ENCODE measurements around the gene MARCHF7. TPM values are rescaled to one million over a fixed set of nuclear protein-coding genes. Genes with fewer than 3 reads are reported as not detected.
"Not testable (repeated sequence)": the region's sequence is repeated elsewhere in the genome, so short reads cannot be mapped to it uniquely, and the experiment has no call there.

Gene MARCHF7, protein sequence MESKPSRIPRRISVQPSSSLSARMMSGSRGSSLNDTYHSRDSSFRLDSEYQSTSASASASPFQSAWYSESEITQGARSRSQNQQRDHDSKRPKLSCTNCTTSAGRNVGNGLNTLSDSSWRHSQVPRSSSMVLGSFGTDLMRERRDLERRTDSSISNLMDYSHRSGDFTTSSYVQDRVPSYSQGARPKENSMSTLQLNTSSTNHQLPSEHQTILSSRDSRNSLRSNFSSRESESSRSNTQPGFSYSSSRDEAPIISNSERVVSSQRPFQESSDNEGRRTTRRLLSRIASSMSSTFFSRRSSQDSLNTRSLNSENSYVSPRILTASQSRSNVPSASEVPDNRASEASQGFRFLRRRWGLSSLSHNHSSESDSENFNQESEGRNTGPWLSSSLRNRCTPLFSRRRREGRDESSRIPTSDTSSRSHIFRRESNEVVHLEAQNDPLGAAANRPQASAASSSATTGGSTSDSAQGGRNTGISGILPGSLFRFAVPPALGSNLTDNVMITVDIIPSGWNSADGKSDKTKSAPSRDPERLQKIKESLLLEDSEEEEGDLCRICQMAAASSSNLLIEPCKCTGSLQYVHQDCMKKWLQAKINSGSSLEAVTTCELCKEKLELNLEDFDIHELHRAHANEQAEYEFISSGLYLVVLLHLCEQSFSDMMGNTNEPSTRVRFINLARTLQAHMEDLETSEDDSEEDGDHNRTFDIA
- total RNA-seq = 153 and 166 TPM in 2 replicates
- polyA plus RNA-seq = 58.8 and 71.2 TPM in 2 replicates

DNA sequence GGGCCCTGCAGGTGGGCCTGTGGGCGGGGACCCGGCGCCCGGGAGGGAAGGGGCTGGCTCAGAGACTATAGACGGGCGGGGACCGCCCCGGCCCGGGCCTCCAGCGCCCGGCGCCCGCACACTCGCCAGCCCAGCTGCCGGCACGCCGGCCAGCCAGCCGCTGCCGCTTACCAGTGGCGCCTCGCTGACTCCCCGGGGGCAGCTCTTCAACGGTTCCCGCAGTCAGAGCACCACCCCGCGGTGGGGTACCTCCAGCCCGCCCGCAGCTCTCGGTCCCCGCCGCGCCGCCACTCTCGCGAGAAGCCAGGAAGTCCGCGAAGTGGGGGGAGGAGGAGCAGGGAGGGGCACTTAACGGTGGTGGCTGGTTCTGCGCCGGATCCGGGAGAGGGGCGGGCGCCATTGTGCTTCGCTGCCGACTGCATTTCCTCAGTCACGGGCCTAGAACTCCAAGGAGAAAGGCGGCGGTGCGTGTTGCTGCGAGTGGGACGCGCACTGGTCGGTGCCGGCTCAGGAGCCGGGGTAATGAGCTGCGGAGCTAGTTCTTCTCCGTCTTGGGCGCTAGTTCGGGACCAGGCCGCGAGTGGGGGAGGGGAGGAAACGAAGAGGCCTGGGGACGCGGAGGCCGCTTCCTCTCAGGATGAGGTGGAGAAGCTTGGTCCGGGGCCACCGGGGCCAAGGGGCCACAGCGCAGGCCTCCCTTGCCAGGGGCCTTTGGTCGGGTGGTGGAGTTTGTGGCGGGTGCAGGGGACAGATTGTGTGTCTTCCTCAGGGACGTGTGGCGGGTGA is at the start of gene MARCHF7:
Gene MARCHF7, plus strand, starts transcription at position 364 of the 786 bp plus-strand sequence. CDS start 16,517 bp downstream, outside the sequence.
- H4K20me1 ChIP-seq (ENCODE audit: insufficient read depth, poor library complexity, severe bottlenecking) = peaks cover 43% of the 10 kb centered on the region
- peak; percentile 97 for DNase-seq (ENCODE audit: low spot score)
- H3K27me3 ChIP-seq = no peaks in the 10 kb centered on the region
- H3K4me1 ChIP-seq (ENCODE audit: insufficient read depth) = peaks cover 21% of the 10 kb centered on the region
- H3K79me2 ChIP-seq = peaks cover 49% of the 10 kb centered on the region
- no peaks in the 10 kb centered on the region for H3K36me3 ChIP-seq (replicated peaks; ENCODE audit: insufficient read depth, low read depth)
- H3K9me3 ChIP-seq (ENCODE audit: low read depth) = no peaks in the 10 kb centered on the region
- H3K27ac ChIP-seq = peak within 1 kb of the TSS; percentile 99
- peak within 1 kb of the TSS; percentile 78 for H3K4me2 ChIP-seq
- H2AFZ ChIP-seq = peak within 1 kb of the TSS; percentile 82
- no peaks in the 10 kb centered on the region for H3K9me2 ChIP-seq (replicated peaks; ENCODE audit: insufficient read depth)
- H3K4me3 ChIP-seq = peak within 1 kb of the TSS; percentile 96
- TF ChIP-seq, protein P1, sequence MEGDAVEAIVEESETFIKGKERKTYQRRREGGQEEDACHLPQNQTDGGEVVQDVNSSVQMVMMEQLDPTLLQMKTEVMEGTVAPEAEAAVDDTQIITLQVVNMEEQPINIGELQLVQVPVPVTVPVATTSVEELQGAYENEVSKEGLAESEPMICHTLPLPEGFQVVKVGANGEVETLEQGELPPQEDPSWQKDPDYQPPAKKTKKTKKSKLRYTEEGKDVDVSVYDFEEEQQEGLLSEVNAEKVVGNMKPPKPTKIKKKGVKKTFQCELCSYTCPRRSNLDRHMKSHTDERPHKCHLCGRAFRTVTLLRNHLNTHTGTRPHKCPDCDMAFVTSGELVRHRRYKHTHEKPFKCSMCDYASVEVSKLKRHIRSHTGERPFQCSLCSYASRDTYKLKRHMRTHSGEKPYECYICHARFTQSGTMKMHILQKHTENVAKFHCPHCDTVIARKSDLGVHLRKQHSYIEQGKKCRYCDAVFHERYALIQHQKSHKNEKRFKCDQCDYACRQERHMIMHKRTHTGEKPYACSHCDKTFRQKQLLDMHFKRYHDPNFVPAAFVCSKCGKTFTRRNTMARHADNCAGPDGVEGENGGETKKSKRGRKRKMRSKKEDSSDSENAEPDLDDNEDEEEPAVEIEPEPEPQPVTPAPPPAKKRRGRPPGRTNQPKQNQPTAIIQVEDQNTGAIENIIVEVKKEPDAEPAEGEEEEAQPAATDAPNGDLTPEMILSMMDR (IDR thresholded peaks at IDR 0.05; ENCODE audit: poor library complexity) = peak; percentile 74
- TF ChIP-seq EZH2phosphoT487 (IDR thresholded peaks at IDR 0.05; ENCODE audit: low read depth, severe bottlenecking, unreplicated experiment) (no peak), EZH2 (IDR thresholded peaks at IDR 0.05; ENCODE audit: borderline replicate concordance) (no peak)
- 2% methylated on average over 62 of the region's 72 CpGs for WGBS (ENCODE audit: low lambda C conversion rate, missing lambda C conversion rate)

DNA sequence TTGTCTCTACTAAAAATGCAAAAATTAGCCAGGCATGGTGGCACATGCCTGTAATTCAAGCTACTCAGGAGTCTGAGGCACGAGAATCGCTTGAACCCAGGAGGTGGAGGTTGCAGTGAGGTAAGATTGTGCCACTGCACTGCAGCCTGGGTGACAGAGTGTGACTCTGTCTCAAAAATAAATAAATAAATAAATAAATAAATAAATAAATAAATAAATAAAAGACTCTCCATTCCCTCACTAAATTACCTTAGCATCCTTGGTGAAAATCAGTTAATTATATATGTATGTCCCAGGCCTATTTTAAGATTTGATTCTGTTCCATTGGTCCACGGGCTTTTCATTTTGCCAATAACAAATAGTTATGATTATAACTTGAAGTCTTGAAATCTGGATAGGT is 44.9 kb upstream of the MARCHF7 start:
- H3K36me3 ChIP-seq (replicated peaks; ENCODE audit: insufficient read depth, low read depth); H3K4me2 ChIP-seq; H3K4me1 ChIP-seq (ENCODE audit: insufficient read depth); H3K9me3 ChIP-seq (ENCODE audit: low read depth); H2AFZ ChIP-seq; H4K20me1 ChIP-seq (ENCODE audit: insufficient read depth, poor library complexity, severe bottlenecking); H3K9me2 ChIP-seq (replicated peaks; ENCODE audit: insufficient read depth); H3K79me2 ChIP-seq; H3K27me3 ChIP-seq; H3K4me3 ChIP-seq; DNase-seq (ENCODE audit: low spot score); H3K27ac ChIP-seq: not testable (repeated sequence)
- 98% methylated on average over 3 of the region's 3 CpGs for WGBS (ENCODE audit: low lambda C conversion rate, missing lambda C conversion rate)

DNA sequence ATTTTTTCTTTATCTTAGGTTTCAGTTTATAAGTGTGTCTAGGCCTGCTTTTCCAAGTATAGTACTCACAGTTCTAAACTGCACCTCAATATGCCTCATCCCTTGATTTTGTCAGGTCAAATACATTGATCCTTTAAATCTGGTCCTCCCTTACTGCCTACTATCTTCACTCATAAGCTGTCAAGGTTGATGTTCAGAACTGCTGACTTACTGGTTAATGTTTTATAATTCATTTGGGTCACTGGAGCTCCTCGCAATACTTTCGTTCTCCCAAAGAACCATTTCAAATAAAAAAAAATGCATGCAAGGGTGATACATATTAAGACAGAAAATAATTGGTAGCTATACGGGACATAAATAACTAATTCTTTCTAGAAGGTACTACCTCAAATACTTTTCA is 41.3 kb upstream of the MARCHF7 start:
- H3K4me3 ChIP-seq = no peak overlapping the region
- WGBS (ENCODE audit: low lambda C conversion rate, missing lambda C conversion rate) = 88% methylated on average over 3 of the region's 3 CpGs
- no peak overlapping the region for H2AFZ ChIP-seq
- no peaks in the 10 kb centered on the region for H3K27me3 ChIP-seq
- no peaks in the 10 kb centered on the region for H3K9me2 ChIP-seq (replicated peaks; ENCODE audit: insufficient read depth)
- no peak overlapping the region for H3K4me2 ChIP-seq
- no peak for DNase-seq (ENCODE audit: low spot score)
- no peak overlapping the region for H3K27ac ChIP-seq
- H4K20me1 ChIP-seq (ENCODE audit: insufficient read depth, poor library complexity, severe bottlenecking) = no peaks in the 10 kb centered on the region
- TF ChIP-seq, protein P1 (IDR thresholded peaks at IDR 0.05; ENCODE audit: poor library complexity) = no peak
- no peak for TF ChIP-seq EZH2phosphoT487 (IDR thresholded peaks at IDR 0.05; ENCODE audit: low read depth, severe bottlenecking, unreplicated experiment)
- TF ChIP-seq EZH2 (IDR thresholded peaks at IDR 0.05; ENCODE audit: borderline replicate concordance) = no peak
- no peaks in the 10 kb centered on the region for H3K9me3 ChIP-seq (ENCODE audit: low read depth)
- no peaks in the 10 kb centered on the region for H3K4me1 ChIP-seq (ENCODE audit: insufficient read depth)
- H3K36me3 ChIP-seq (replicated peaks; ENCODE audit: insufficient read depth, low read depth) = no peaks in the 10 kb centered on the region
- no peaks in the 10 kb centered on the region for H3K79me2 ChIP-seq

Measured in hepatocyte (in vitro differentiated cells).